HepG2 (cell line): ENCODE results near the gene SRCIN1. TPM values are rescaled to one million over a fixed set of nuclear protein-coding genes. Genes with fewer than 3 reads are reported as not detected.

ENCODE experiments used
- ADNP ChIP-seq: sonication (generic); formaldehyde crosslinking; IDR thresholded peaks from 2 replicates; pipeline ENCODE4 v1.4.0; 2020; ENCODE audit warnings: missing genetic modification reagents
- CEBPZ ChIP-seq: IDR thresholded peaks from 2 replicates; pipeline ENCODE4 v1.6.1; 2012; ENCODE audit warnings: low read length, improper control_type of control experiment
- DNMT1 ChIP-seq: sonication (generic); formaldehyde crosslinking; IDR thresholded peaks from 2 replicates; pipeline ENCODE4 v1.5.1; 2020; ENCODE audit warnings: mild to moderate bottlenecking, missing genetic modification reagents
- DPF2 ChIP-seq: sonication (generic); formaldehyde crosslinking; IDR thresholded peaks from 2 replicates; pipeline ENCODE4 v1.4.0; 2020; ENCODE audit warnings: mild to moderate bottlenecking, low read depth, missing genetic modification reagents, borderline replicate concordance
- MED1 ChIP-seq: sonication (generic); formaldehyde crosslinking; IDR thresholded peaks from 2 replicates; pipeline ENCODE4 v1.4.0; 2020; ENCODE audit warnings: missing genetic modification reagents
- MED8 ChIP-seq: sonication (generic); formaldehyde crosslinking; IDR thresholded peaks from 2 replicates; pipeline ENCODE4 v1.8.1; 2023; ENCODE audit warnings: mild to moderate bottlenecking, missing genetic modification reagents; ENCODE audit not compliant: insufficient replicate concordance
- MIER2 ChIP-seq: IDR thresholded peaks from 2 replicates; pipeline ENCODE4 v1.6.1; 2016; ENCODE audit warnings: missing biosample characterization, missing genetic modification reagents
- NFATC3 ChIP-seq: sonication (generic); formaldehyde crosslinking; IDR thresholded peaks from 2 replicates; pipeline ENCODE4 v1.5.1; 2020; ENCODE audit warnings: mild to moderate bottlenecking, missing genetic modification reagents
- NKX3-1 ChIP-seq: sonication (generic); formaldehyde crosslinking; IDR thresholded peaks from 2 replicates; pipeline ENCODE4 v1.5.0; 2020; ENCODE audit warnings: missing genetic modification reagents
- SCMH1 ChIP-seq: sonication (generic); formaldehyde crosslinking; IDR thresholded peaks from 2 replicates; pipeline ENCODE4 v1.9.0; 2021; ENCODE audit warnings: missing genetic modification reagents, mild to moderate bottlenecking, borderline replicate concordance
- SSRP1 ChIP-seq: IDR thresholded peaks from 2 replicates; pipeline ENCODE4 v1.6.1; 2016; ENCODE audit warnings: control low read depth
- SYNCRIP ChIP-seq: fragments of 200-400 bp; formaldehyde crosslinking; IDR thresholded peaks from 2 replicates; pipeline ENCODE4 v1.6.1; 2018; ENCODE audit warnings: mild to moderate bottlenecking, low read depth, low read length; ENCODE audit not compliant: insufficient read depth
- TGIF2 ChIP-seq: IDR thresholded peaks from 2 replicates; pipeline ENCODE4 v1.6.1; 2016; ENCODE audit warnings: control low read depth, missing compliant biosample characterization
- ZFP1 ChIP-seq: IDR thresholded peaks from 2 replicates; pipeline ENCODE4 v1.6.1; 2016
- ZNF12 ChIP-seq: sonication (generic); formaldehyde crosslinking; IDR thresholded peaks from 2 replicates; pipeline ENCODE4 v1.5.0; 2020; ENCODE audit warnings: missing genetic modification reagents
- ZNF343 ChIP-seq: sonication (generic); formaldehyde crosslinking; IDR thresholded peaks from 2 replicates; pipeline ENCODE4 v1.4.0; 2020; ENCODE audit warnings: mild to moderate bottlenecking, missing genetic modification reagents
- ZNF670 ChIP-seq: sonication (generic); formaldehyde crosslinking; IDR thresholded peaks from 2 replicates; pipeline ENCODE4 v1.8.0; 2022; ENCODE audit warnings: mild to moderate bottlenecking, missing genetic modification reagents, borderline replicate concordance
- ZNF788 ChIP-seq: sonication (generic); formaldehyde crosslinking; IDR thresholded peaks from 2 replicates; pipeline ENCODE4 v1.5.0; 2020; ENCODE audit warnings: mild to moderate bottlenecking, missing genetic modification reagents, borderline replicate concordance
- ZSCAN21 ChIP-seq: sonication (generic); formaldehyde crosslinking; IDR thresholded peaks from 2 replicates; pipeline ENCODE4 v1.8.0; 2022; ENCODE audit warnings: mild to moderate bottlenecking, missing genetic modification reagents, moderate library complexity, borderline replicate concordance
- polyA plus RNA-seq, 8 experiments: library from polyadenylated mRNA; depleted of rRNA in 3 of 8; stranded (reverse) in 7 of 8; unstranded in 1 of 8; fragments of >200 nt; fragmentation: Illumina TruSeq in 4 of 8; extraction: Trizol in 4 of 8; gene quantifications; 2 replicates each; pipeline versions ENCODE4 v1.2.1 to v1.2.3, GENCODE V29; 2011 to 2016; ENCODE audit warnings: low read depth in 4 of 8, missing spikeins in 1 of 8, mixed read lengths in 1 of 8; ENCODE audit not compliant: insufficient read depth in 1 of 8
- total RNA-seq, 5 experiments: library from RNA; depleted of rRNA; stranded (reverse); fragments of >200 nt; fragmentation: Illumina TruSeq; extraction: Trizol; gene quantifications; 2 replicates each; pipeline ENCODE4 v1.2.3, GENCODE V29; 2016; ENCODE audit warnings: low read depth in 1 of 5
- TF ChIP-seq, protein P1 (sequence below): sonication (generic); formaldehyde crosslinking; IDR thresholded peaks from 2 replicates; pipeline ENCODE4 v1.9.0; 2021; ENCODE audit warnings: missing genetic modification reagents, mild to moderate bottlenecking, borderline replicate concordance
- TF ChIP-seq, protein P2 (sequence below): sonication (generic); formaldehyde crosslinking; IDR thresholded peaks from 2 replicates; pipeline ENCODE4 v1.8.1; 2022; ENCODE audit warnings: low read depth, mild to moderate bottlenecking, missing genetic modification reagents
- TF ChIP-seq, protein P3 (sequence below): sonication (generic); formaldehyde crosslinking; IDR thresholded peaks from 2 replicates; pipeline ENCODE4 v1.4.0; 2020; ENCODE audit warnings: missing genetic modification reagents

SRCIN1 gene
- total and polyA plus RNA-seq, 2 of the 13 experiments (the other 11 are each of a cell fraction or from before 2014, with no cell fraction given): 1.2 to 9.6 TPM

DNA sequence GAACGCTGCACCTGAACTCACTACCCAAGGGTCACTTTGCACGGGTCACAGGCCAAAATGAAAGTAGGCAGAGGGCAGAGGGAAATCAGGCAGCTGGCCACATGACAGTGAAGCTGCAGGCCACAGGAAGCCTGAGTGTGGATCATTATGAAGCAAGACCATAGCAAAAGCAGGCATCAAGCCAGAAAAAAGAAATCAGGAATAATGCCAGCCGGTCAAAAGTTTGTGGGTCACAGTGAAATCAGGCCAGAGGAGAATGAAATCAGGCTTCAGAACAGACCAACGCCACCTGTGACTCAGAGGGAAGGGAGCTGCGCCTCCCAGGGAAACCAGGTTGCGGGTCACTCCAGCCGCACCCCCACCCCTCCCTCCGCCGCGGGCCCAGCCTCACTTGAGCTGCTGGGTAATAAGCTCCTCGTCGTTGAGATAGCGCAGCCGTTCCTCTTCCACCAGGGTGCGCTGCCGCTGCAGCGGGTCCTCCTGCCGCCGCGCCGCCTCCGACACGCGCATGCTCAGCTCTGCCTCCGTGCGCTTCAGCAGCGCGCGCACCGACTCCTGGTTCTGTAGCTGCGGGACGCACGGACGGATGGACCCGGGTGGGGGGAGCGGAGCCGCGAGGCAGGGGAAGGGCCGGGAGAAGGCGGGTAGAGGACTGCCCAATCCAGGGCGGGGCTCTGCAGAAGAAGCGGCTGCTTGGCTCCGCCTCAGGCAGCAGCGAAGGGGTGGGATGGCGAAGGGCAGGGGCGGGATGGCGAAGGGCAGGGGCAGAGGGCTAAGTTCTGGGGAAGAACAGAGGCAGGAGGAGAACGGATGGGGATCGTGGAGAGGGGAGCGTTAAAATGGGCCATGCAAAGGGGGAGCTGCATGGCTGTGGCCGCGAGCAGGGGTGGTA is 47.7 kb downstream of the SRCIN1 start (continued):
- TF ChIP-seq CEBPZ: no peak
- peak; percentile 53; the same call in 1 of the 2 replicates for TF ChIP-seq ZNF12 (CRISPR knock-in tag)
- TF ChIP-seq SCMH1: no peak
- TF ChIP-seq, protein P1, sequence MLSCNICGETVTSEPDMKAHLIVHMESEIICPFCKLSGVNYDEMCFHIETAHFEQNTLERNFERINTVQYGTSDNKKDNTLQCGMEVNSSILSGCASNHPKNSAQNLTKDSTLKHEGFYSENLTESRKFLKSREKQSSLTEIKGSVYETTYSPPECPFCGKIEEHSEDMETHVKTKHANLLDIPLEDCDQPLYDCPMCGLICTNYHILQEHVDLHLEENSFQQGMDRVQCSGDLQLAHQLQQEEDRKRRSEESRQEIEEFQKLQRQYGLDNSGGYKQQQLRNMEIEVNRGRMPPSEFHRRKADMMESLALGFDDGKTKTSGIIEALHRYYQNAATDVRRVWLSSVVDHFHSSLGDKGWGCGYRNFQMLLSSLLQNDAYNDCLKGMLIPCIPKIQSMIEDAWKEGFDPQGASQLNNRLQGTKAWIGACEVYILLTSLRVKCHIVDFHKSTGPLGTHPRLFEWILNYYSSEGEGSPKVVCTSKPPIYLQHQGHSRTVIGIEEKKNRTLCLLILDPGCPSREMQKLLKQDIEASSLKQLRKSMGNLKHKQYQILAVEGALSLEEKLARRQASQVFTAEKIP: no peak
- TF ChIP-seq TGIF2 (CRISPR knock-in tag): no peak
- TF ChIP-seq ZNF343 (CRISPR knock-in tag): peak; percentile 56; the same call in 1 of the 2 replicates
- TF ChIP-seq SSRP1 (CRISPR knock-in tag): no peak
- TF ChIP-seq MED8 (CRISPR knock-in tag): no peak
- TF ChIP-seq ZNF788 (CRISPR knock-in tag): peak; percentile 47; the same call in 1 of the 2 replicates
- TF ChIP-seq NKX3-1 (CRISPR knock-in tag): no peak
- no peak for TF ChIP-seq NFATC3
- no peak for TF ChIP-seq DNMT1
- TF ChIP-seq ZFP1: 0 out of 2 replicates have a peak, but pooled peaks have one; percentile 31
- TF ChIP-seq DPF2 (CRISPR knock-in tag): no peak
- TF ChIP-seq SYNCRIP: no peak
- TF ChIP-seq ZSCAN21 (CRISPR knock-in tag): no peak; the same call in 1 of the 2 replicates
- no peak; the same call in 1 of the 2 replicates for TF ChIP-seq MED1
- TF ChIP-seq ADNP (CRISPR knock-in tag): no peak
- TF ChIP-seq, protein P2, sequence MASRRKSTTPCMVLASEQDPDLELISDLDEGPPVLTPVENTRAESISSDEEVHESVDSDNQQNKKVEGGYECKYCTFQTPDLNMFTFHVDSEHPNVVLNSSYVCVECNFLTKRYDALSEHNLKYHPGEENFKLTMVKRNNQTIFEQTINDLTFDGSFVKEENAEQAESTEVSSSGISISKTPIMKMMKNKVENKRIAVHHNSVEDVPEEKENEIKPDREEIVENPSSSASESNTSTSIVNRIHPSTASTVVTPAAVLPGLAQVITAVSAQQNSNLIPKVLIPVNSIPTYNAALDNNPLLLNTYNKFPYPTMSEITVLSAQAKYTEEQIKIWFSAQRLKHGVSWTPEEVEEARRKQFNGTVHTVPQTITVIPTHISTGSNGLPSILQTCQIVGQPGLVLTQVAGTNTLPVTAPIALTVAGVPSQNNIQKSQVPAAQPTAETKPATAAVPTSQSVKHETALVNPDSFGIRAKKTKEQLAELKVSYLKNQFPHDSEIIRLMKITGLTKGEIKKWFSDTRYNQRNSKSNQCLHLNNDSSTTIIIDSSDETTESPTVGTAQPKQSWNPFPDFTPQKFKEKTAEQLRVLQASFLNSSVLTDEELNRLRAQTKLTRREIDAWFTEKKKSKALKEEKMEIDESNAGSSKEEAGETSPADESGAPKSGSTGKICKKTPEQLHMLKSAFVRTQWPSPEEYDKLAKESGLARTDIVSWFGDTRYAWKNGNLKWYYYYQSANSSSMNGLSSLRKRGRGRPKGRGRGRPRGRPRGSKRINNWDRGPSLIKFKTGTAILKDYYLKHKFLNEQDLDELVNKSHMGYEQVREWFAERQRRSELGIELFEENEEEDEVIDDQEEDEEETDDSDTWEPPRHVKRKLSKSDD (CRISPR knock-in tag): 0 out of 2 replicates have a peak, but pooled peaks have one; percentile 23
- peak; percentile 73 for TF ChIP-seq MIER2 (CRISPR knock-in tag)
- TF ChIP-seq ZNF670 (CRISPR knock-in tag): no peak
- TF ChIP-seq, protein P3, sequence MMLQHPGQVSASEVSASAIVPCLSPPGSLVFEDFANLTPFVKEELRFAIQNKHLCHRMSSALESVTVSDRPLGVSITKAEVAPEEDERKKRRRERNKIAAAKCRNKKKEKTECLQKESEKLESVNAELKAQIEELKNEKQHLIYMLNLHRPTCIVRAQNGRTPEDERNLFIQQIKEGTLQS (CRISPR knock-in tag): no peak
